HG03354 (cell line): Measurements from ENCODE around the gene IDE.
"Not testable (repeated sequence)": the region's sequence is repeated elsewhere in the genome, so short reads cannot be mapped to it uniquely, and the experiment has no call there.

Experiments used
- ATAC-seq: cut with Tn5 transposase; IDR thresholded peaks from one replicate; pipeline ENCODE4 v1.9.1; 2021; ENCODE audit warnings: mild to moderate bottlenecking; ENCODE audit not compliant: unreplicated experiment, poor library complexity, severe bottlenecking

The IDE gene

DNA sequence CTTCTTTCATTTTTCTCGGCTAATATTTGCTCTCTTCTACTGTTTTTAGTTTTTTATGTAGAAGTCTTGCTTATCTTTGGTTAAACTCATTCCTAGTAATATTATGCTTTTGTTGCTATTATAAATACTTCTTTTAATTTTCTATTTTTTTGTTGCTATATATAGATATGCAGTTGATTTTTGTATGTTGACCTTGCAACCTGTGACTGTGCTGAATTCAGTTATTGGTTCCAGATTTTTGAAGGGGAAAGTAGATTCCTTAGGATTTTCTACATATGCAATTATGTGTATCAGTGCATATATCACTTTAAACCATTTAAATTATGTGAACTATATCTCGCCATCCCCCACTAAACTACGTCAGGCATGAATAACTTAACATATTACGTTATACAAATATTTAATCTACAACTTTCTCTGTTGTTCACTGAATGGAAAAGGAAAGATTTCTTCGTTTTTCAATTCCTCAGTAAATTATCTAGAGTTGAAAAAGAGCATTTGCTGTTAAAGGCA, 71.5 kb downstream of the IDE start:
- ATAC-seq: no peak

GRCh38 chr10:92493362-92493761, 80.5 kb downstream of the IDE start:
- ATAC-seq: no peak

- no peak for ATAC-seq
Observed at GRCh38 chr10:92492748-92493240, 81.1 kb downstream of the IDE start.

- no peak for ATAC-seq
Observed at GRCh38 chr10:92490387-92490786, 83.5 kb downstream of the IDE start.

DNA sequence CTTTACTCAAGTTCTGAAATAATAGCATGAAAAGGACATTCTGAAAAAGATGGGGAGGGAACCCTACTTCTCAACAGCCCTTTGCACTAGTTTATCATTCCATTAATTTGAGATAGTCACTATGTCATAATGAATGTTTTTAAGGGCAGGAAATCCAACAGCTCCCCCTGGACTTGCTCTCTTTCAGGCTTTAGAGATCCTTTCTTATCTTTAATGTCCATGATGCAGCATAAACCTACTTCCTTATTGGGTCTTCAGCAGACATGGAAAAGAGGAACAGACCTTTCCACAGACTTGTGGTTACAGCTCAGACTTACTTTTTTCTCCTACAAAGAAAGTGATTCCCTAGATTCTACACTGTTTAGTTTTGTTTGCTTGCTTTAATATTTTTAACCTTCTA, 87.3 kb downstream of the IDE start:
- ATAC-seq: no peak

DNA sequence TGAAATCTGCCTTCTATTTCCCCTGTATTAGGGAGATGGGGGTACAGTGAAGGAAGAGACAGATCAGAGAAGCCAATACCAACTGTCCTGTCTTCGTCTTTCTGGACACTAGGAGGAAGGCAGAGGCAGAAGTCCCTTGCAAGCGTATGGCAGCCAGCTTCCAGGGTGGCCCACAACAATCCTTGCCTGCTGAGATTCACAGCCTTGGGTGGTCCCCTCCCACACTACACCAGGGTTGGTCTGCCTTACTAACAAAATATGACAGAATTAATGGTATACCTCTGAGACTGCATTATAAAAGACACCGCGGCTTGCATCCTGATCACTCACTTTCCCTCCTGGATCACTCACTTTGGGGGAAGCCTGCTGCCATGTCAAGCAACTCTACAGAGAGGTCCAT, 90.4 kb downstream of the IDE start:
- no peak for ATAC-seq

GRCh38 chr10:92480413-92480812, 93.5 kb downstream of the IDE start:
- ATAC-seq: no peak

GRCh38 chr10:92479547-92479946, 94.3 kb downstream of the IDE start:
- no peak for ATAC-seq

- ATAC-seq: no peak
Observed at GRCh38 chr10:92478536-92478935, 95.4 kb downstream of the IDE start.

- no peak for ATAC-seq
Observed at GRCh38 chr10:92475357-92475868, 98.5 kb downstream of the IDE start.

GRCh38 chr10:92470026-92470425, 103.9 kb downstream of the IDE start:
- ATAC-seq: no peak

- no peak for ATAC-seq
Observed at GRCh38 chr10:92464364-92464763, 109.5 kb downstream of the IDE start.

GRCh38 chr10:92463582-92463981, 110.3 kb downstream of the IDE start:
- no peak for ATAC-seq

GRCh38 chr10:92454955-92455354, 118.9 kb downstream of the IDE start:
- not testable (repeated sequence) for ATAC-seq

DNA sequence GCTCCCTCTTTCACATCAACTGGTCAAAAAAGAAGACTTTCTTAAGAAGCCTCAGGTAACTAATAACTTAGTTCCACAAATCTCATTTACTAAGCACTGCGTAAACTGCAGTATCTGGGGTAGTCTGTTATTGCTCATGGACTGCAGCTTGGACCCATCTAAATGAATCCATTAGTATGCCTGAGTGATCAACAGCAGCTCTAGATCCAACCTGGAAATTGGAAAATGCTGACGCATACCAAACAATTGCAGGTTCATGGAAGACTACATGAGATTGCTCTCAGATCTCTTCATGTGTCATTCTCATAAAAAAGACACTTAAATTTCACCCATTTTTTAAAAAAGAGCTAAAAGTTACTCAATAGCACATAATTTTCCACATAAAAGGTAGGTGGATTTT, 121.6 kb downstream of the IDE start:
- ATAC-seq: no peak

DNA sequence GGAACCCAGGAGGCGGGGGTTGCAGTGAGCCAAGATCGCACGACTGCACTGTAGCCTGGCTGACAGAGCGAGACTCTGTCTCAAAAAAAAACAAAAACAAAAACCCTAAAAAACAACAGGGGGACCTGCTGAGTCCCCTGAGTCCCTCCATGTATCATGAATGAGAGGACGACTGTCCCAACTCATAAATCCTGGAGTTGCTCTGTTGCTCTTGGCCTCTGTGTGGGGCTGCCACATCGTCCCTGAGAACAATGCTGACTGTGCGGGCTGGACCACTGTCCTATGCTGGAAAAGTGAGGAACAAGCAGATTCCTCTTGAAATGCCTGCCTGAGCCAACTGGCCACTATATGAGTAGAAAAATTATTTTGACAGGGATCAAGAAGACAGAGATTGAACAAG, 122.5 kb downstream of the IDE start:
- ATAC-seq: no peak

GRCh38 chr10:92450896-92451295, 123.0 kb downstream of the IDE start:
- ATAC-seq: no peak

DNA sequence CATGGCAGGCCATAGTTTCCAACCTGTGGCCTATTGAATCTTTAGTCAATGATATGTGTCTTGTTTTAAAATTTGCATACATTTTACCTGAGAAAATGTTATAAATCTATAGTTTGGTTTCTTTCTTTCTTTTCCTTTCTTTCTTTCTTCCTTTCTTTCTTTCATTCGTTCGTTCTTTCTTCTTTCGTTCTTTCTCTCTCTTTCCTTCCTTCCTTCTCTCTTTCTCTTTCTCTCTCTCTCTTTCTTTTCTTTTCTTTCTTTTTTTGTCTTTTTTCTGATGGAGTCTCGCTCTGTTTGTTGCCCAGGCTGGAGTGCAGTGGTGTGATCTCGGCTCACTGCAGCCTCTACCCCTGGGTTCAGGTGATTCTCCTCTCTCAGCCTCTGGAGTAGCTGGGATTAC, 133.3 kb downstream of the IDE start:
- no peak for ATAC-seq

- no peak for ATAC-seq
Observed at GRCh38 chr10:92438220-92438619, 135.7 kb downstream of the IDE start.

DNA sequence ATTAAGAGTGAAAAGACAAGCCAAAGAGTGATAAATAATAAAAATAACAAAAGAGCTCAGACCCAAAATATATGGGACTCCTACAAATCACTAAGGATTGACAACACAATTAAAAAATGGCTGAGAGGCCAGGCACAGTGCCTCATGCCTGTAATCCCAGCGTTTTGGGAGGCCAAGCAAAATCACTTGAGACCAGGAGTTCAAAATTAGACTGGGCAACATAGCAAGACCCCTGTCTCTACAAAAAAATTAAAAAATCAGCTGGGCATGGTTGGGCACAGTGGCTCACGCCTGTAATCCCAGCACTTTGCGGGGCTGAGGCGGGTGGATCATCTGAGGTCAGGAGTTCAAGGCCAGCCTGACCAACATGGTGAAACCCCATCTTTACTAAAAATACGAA, 137.3 kb downstream of the IDE start:
- ATAC-seq: no peak

DNA sequence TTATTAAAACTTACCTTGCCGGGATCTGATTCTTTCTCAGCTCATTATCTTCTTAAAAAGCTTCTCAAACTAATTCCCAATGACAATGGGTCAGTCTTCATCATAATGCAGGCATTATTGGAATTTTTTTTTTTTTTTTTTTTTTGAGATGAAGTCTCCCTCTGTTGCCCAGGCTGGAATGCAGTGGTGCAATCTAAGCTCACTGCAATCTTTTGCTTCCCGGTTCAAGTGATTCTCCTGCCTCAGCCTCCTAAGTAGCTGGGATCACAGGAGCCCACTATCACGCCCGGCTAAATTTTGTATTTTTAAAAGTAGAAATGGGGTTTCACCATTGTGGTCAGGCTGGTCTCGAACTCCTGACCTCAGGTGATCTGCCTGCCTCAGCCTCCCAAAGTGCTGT, 137.8 kb downstream of the IDE start:
- ATAC-seq: not testable (repeated sequence)

DNA sequence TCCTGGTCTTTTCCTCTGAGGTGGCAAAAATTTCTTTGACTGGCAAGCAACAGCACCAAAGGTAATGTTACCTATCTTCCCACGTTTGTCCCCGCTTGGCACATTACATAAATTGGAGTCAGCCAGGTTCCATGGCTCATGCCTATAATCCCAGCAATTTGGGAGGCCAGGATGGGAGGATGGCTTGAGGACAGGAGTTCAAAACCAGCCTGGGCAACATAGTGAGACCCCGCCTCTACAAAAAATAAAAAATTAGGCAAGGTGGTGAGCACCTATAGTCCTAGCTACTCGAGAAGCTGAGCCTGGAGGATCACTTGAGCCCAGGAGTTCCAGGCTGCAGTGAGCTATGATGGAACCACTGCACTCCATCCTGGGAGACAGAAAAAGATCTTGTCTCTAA, 139.5 kb downstream of the IDE start:
- ATAC-seq: no peak
